Natural killer cell (primary cell): ENCODE results near the gene CUL2. TPM values are rescaled to one million over a fixed set of nuclear protein-coding genes. Genes with fewer than 3 reads are reported as not detected.

Experiments
- ATAC-seq, 3 donors: fragments of 150-1000 bp in 2 of 3; fragments of 200-7000 bp in 1 of 3; cut with Tn5 transposase; 1 replicate in 1 of 3; 2 replicates in 2 of 3; pipeline ENCODE4 v1.10.0; 2021; ENCODE audit warnings: mild to moderate bottlenecking in 2 of 3, moderate library complexity in 2 of 3
- DNase-seq, 2 donors: peaks; one replicate each; pipeline versions ENCODE4 v3.0.0 to v3.0.0-alpha.2; 2013 to 2021; ENCODE audit warnings: mixed read lengths in 1 of 2
- H3K27ac ChIP-seq: one replicate; pipeline ENCODE4 v1.5.1; 2013; ENCODE audit warnings: mild to moderate bottlenecking, low read length
- H3K27me3 ChIP-seq: one replicate; pipeline ENCODE4 v1.6.1; 2013; ENCODE audit warnings: low read length; ENCODE audit not compliant: control insufficient read depth, insufficient read depth
- H3K36me3 ChIP-seq: one replicate; pipeline ENCODE4 v1.6.1; 2013; ENCODE audit warnings: low read length; ENCODE audit not compliant: control insufficient read depth, insufficient read depth
- H3K4me1 ChIP-seq: one replicate; pipeline ENCODE4 v1.6.1; 2013; ENCODE audit warnings: low read length; ENCODE audit not compliant: control insufficient read depth, insufficient read depth
- H3K4me3 ChIP-seq: one replicate; pipeline ENCODE4 v1.5.1; 2013; ENCODE audit warnings: low read length
- H3K9me3 ChIP-seq: one replicate; pipeline ENCODE4 v1.6.1; 2013; ENCODE audit warnings: low read length; ENCODE audit not compliant: control insufficient read depth, insufficient read depth
- H3K27ac Mint-ChIP-seq, 2 donors: one replicate each; pipeline ENCODE4 v1.8.0; 2022; ENCODE audit warnings: mild to moderate bottlenecking in 2 of 2, mixed read lengths in 2 of 2, moderate library complexity in 1 of 2
- H3K27me3 Mint-ChIP-seq, 2 donors: one replicate each; pipeline ENCODE4 v1.8.0; 2022; ENCODE audit warnings: low read depth in 2 of 2, mixed read lengths in 2 of 2
- H3K36me3 Mint-ChIP-seq: one replicate; pipeline ENCODE4 v1.8.0; 2022; ENCODE audit warnings: mixed read lengths
- H3K4me1 Mint-ChIP-seq, 2 donors: one replicate each; pipeline ENCODE4 v1.8.0; 2022; ENCODE audit warnings: mixed read lengths in 2 of 2
- H3K4me3 Mint-ChIP-seq: one replicate; pipeline ENCODE4 v1.8.0; 2022; ENCODE audit warnings: mild to moderate bottlenecking, moderate library complexity, mixed read lengths
- H3K9me3 Mint-ChIP-seq, 2 donors: one replicate each; pipeline ENCODE4 v1.8.0; 2022; ENCODE audit warnings: mixed read lengths in 2 of 2
- WGBS: methylation state at CpG from one replicate; pipeline ENCODE4 v1.1.7; 2013; ENCODE audit warnings: missing lambda C conversion rate; ENCODE audit not compliant: insufficient coverage; 5-methylcytosine and 5-hydroxymethylcytosine counted together
- intact Hi-C: fragments of 100-400 bp; cut with micrococcal nuclease; formaldehyde crosslinking; loops from one replicate; pipeline ENCODE4 v1.14.2; 2022
- total RNA-seq, 4 donors: library from RNA; stranded (reverse); fragments of 120-200 nt in 1 of 4; gene quantifications; one replicate each; pipeline versions ENCODE4 v1.2.3 to v1.2.4, GENCODE V29; 2013 to 2022
- TF ChIP-seq, protein P1 (sequence below): fragments of 200-600 bp; IDR thresholded peaks from one replicate; pipeline ENCODE4 v1.8.0; 2022; ENCODE audit warnings: antibody characterized with exemption

The CUL2 gene
- total RNA-seq, 3 donors from 2014 or later (not counting 1 experiment from before 2014, with no cell fraction given) = 33.5 to 41.6 (median 41.3) TPM

GRCh38 chr10:34959321-34959720 is 130.8 kb downstream of the CUL2 start:
- Histone ChIP-seq H3K4me1 (no peaks in the 10 kb centered on the region), H3K27me3 (no peaks in the 10 kb centered on the region), H3K36me3 (no peaks in the 10 kb centered on the region), H3K4me3 (no peak overlapping the region), H3K27ac (no peak overlapping the region), H3K9me3 (no peaks in the 10 kb centered on the region)
- WGBS = 77% methylated on average over 8 of the region's 9 CpGs
- no peak for ATAC-seq
- Mint-ChIP-seq H3K4me3 (no peak overlapping the region), H3K36me3 (no peaks in the 10 kb centered on the region), H3K9me3 (no peaks in the 10 kb centered on the region), H3K27me3 (no peaks in the 10 kb centered on the region), H3K27ac (no peak overlapping the region), H3K4me1 (no peaks in the 10 kb centered on the region)
- intact Hi-C loops = no loop called here
- DNase-seq = no peak
- TF ChIP-seq, protein P1, sequence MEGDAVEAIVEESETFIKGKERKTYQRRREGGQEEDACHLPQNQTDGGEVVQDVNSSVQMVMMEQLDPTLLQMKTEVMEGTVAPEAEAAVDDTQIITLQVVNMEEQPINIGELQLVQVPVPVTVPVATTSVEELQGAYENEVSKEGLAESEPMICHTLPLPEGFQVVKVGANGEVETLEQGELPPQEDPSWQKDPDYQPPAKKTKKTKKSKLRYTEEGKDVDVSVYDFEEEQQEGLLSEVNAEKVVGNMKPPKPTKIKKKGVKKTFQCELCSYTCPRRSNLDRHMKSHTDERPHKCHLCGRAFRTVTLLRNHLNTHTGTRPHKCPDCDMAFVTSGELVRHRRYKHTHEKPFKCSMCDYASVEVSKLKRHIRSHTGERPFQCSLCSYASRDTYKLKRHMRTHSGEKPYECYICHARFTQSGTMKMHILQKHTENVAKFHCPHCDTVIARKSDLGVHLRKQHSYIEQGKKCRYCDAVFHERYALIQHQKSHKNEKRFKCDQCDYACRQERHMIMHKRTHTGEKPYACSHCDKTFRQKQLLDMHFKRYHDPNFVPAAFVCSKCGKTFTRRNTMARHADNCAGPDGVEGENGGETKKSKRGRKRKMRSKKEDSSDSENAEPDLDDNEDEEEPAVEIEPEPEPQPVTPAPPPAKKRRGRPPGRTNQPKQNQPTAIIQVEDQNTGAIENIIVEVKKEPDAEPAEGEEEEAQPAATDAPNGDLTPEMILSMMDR = no peak

Other genes starting within 250 kb of the CUL2 start
- gene CREM, start 36.5 kb upstream of the CUL2 start, total RNA-seq = 10 to 100 TPM; 48.0 to 64.3 (median 54.6) TPM
- 10 to 100 TPM; 71.0 to 87.2 (median 74.3) TPM for gene CCNY, start 246.2 kb upstream of the CUL2 start, total RNA-seq